SH-SY5Y (cell line): ENCODE measurements around the gene ZNF418.

Experiments
- GATA2 ChIP-seq: IDR thresholded peaks from 2 replicates; pipeline ENCODE4 v1.6.1; 2011; ENCODE audit warnings: mild to moderate bottlenecking, low read depth, low read length
- GATA3 ChIP-seq: IDR thresholded peaks from 2 replicates; pipeline ENCODE4 v1.6.1; 2011; ENCODE audit warnings: low read depth, mild to moderate bottlenecking, low read length, moderate library complexity

DNA sequence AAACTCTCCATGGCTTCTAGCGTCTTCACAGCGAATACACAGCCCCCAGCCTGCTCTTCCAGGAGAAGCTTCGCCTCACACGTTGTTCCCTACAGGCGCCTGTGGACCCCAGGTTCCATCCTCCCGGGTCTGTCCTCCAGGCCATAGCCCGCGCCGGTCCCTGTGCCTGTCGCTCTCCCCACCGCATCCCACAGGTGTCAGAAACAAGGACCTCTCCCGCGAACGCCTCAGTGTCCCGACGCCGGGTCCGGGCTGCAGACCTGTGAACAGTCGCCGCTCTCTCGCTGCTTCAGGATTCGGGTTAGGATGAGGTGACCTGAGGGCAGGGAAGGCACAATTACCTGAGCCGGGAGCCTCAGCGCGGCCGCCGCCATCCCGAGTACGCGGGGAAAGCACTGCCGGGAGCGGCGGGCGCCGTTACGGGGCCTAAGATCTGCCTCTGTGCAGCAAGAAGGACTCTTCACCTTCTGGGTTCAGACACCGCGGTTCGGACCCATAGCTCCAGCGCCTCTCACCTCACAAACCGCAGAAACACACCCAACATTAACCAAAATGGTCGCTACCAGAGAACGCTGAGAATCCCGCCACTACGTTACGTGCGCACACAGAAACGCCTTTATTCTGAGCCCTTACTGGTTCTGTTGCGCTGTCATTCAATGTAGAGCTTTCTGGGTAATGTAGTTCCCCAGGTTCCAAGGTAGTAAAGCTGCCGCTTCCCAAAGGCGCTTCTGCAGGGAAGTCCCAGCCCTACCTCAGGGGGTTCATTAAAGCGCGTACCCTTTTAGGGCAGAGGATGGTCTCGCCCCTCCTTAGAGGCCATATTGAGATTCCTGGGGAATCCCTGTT, at the start of gene ZNF418:
- TF ChIP-seq GATA3 (no peak), GATA2 (no peak)
